Activated T-cell treated with anti-CD3 and anti-CD28 coated beads, Interleukin-2, amount 50 U/mL, for 1 hour (primary cell): Measurements from ENCODE around the gene PRKN.

ENCODE experiments used
- DNase-seq: peaks from one replicate; pipeline ENCODE4 v3.0.0-alpha.2; 2020

PRKN gene

DNA sequence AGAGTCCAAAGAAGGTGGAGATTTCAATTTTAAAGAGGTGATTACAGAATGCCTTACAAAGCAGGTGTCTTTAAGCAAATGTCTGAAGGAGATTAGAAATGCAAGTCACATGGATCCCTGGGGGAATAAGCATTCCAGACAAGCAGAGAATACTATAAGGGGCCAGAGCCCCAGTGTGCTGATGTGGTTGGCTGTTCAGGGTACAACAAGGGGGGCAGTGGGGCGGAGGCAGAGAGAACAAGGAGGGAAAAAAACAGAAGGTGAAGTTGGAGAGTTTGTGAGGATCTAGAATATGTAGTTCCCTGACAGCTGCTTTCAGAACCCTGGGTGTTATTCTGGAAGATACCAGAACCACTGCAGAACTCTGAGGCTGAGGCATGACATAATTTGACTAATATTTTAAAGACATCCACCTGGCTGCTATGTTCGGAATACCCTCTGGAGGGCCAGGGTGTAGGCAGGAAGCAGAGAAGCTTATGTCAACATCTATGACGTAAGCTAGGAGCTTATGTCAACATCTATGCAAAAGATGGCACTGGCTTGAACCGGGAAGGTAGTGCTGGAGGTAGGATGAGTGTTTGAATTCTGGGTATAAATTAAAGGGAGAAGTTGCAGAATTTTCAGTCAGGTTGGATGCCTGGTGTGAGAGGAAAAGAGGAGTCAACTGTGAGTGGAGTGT is 1177.5 kb downstream of the PRKN start:
- no peak for DNase-seq

DNA sequence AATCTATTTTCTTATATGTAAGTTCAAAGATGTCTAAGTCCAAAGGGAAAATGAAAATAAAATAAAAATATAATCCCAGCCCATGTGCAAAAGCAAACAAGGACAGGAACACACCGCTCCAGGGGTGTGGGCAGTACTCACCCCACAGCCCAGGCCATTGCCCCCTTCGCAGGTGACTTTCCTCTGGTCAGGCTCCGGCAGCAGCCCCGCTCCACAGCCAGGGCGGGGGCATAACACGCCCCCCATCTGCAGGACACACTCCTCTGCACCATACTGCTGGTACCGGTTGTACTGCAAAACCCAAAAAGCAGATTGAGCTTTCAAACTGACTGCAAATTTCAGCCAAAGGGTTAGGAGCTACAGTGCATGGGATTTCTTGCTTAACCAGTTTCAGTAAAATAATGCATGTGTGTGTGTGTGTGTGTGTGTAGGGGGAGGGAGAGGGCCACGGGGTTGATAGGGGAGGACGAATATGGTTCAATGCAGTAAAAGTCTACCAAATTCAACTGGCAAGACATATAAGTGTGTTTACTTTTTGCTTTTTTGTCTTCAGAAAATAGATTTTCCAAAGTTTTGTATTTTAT is 1178.8 kb downstream of the PRKN start:
- no peak for DNase-seq

DNA sequence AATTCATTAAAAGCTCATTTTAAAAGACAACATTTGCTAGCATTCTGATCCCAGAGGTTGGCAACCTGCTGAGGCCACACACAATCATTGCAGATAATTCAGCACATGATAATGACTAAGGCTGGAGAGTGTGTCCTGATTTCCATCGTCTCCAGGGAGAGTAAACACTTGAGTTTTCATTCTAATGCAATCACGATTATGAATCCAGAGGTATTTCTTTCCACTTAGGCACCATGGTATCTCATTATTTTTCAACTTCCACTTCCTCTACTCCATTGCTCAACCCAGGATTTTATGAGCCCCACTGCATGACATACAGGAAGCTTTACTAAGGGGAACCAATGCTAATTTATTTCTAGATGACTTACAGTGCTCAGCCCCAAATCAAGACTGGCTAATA is 1179.9 kb downstream of the PRKN start:
- no peak for DNase-seq

DNA sequence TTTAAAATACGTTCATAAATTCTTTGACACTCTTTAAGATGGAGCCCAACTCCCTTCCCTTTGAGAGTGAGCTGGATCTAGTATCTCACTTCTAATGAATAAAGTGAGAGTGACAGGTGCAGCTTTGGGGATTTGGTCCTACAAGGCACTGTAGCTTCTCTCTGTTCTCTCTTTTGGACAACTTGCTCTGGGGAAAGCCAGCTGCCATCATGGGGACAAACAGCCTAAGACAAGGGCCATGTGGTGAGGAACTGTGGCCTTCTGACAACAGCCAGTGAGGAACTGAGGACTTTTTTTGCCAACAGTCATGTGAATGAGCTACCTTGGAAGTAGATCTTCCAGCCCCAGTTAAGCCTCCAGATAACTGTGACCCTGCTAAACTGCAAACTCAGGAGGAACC is 1180.9 kb downstream of the PRKN start:
- DNase-seq: no peak

DNA sequence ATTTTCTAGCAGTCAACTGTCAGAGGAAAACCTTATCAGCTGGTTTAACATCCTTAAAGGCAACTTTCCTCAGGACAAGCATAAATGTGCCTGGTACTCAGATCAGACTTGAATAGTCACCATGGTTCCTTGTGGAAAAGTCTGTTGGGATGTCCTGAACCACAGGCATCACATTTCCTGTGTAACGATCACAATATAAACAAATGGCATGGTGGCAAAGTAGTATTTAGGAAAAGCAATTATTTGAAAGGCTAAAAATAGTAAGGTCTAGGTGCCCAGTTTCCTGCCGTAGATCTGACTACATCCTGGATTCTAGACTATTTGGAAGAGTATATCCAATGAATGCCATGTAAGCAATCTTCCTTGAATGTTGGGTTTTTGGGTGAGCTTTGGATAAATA is 1181.8 kb downstream of the PRKN start:
- no peak for DNase-seq

DNA sequence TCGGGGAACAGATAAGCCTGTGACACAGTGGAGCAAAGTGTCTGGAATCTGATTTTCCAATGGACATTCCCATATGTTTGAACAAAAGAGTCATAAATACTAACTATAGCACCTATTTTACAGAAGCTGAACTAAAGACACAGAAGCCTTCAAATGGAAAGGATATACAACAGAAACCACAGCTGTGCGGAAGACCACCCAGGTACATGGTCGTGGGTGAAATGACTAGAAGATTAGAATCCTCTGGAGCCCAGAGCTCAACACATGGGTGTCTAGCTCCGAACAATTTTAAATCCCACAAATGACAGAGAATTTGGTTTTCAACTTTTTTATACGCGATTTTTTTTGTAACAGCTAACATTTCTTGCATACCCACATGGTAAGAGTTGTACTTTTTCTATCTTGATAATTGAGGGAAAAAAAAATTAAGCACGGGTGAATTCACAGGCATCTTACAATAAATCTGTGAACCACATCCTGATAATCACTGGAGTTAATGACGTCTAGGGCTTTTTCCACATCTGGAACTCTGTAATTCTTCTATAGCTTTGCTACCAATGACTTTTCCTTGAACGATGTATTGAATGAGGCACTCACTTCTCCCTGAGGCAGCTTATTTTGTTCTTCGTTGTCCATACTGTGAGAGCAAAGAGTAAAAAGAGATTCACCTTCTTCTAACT is 1182.6 kb downstream of the PRKN start:
- DNase-seq: no peak

DNA sequence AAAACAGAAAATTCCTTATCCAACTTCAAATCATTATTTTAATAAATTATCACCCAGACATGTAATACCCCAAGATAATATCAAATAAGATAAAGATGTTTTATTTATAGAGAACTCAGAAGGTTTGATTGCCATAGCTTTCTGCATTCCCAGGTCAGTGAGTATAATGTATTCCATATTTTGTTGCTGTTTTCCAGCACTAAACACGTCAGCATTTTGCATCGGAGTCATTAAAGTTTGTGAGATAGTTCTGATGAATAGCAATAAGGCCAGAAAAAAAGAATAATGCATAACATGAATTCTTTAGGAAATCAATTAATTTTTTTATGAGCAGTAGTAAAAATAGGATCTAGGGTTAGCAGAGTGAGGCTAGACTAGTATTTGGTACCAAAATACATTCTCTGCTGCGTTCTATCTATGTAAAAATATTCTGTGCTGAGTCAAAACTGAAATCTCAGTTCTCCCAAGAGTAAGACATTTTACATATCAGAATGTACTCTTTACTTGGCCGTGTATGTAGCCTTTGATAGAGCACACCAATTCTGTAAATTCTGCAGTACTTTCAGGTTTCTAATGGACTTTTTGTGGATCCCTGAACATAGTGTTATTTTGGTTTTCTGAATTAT is 1183.8 kb downstream of the PRKN start:
- no peak for DNase-seq

DNA sequence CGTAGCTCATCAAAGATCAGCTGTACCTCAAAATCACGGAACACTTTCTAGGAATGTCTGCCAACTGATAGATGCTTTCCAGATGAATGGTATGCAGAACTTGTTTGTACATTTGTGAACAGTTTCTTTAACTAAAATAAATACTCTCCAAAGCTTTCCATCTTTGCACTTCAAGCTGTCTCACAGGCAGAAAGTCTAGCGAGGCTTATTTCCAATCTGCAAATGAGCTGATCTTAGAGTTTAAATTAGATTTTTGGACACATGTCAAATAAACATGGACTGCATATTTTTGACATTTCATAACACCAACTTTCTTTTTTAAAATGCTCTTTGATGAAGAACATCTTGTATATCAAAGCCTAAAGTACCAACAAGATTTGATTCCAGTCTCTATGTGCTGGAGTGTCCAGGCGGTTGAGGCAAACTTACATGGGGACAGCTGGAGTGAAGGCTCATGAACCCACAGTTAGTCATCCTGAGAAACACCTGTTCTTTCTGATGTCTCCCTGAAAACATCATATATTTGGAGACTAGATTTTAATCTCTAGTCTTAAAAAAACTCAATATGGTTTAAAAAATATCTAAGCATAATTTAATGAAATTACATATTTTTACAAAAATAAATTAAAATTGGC is 1185.1 kb downstream of the PRKN start:
- DNase-seq: no peak

DNA sequence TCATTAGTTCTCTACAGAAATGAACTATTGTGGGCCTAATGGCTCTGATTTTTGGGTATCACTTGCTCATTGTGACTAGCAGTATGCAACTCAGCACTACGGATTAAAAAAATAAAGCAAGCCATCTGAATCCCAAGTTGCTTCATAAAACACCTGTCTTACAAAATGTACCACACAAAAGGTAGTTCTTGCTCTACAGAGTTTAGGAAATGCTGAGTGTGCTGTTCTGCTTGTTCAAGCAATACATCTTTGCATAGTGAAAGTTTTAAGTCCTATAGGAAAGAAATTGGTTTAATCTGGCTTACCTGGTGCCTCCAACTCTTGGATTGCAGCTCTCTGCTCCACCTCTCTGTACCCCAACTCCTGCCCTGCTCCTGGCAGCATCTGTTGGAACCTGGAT is 1187.0 kb downstream of the PRKN start:
- DNase-seq: no peak

DNA sequence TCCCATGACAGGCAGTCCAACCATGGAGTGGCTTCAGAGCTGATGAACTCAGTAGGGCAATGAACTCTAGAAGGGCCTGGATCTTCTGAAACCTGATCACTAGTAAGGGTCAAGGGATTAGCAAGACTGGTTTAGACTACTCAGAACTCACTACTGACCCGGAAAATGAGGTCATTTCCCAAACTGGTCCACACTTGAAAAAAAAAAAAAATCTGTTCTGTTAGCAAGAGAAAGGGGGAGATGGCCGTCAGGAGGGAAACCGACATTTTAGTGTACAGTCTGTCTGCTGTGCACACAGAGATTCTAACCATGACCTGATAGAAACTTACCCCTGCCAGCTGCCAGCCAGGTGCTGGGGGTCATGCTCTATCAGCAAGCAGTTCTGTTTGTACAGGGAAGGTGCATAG is 1191.3 kb downstream of the PRKN start:
- DNase-seq: no peak

DNA sequence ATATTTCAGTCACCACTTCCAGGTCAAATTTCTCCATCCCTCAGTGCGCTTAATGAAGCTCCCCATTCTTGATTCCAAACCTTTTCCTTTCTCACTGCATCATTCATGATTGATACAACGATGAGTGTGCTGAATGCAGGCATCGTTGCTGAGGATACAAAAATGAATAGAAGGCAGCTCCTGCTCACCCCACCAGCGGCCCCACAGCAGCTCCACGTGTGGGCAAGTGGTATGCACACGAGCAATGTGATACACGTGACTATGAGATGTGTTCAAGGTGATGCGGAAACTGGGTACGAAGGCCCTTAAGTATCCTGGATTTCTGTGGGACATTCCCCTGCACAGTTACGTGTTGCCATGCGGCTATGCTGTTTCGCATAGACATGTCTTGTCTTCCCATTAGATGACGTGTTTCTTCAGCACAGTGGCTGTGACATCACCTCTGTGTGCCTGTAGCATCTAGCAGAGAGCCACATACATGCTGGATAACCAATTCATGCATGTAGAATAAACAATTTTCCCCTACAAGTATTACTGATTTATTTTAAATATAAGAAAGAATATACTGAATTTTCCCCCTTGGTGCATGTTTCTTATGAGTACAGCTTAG is 1193.2 kb downstream of the PRKN start:
- no peak for DNase-seq

DNA sequence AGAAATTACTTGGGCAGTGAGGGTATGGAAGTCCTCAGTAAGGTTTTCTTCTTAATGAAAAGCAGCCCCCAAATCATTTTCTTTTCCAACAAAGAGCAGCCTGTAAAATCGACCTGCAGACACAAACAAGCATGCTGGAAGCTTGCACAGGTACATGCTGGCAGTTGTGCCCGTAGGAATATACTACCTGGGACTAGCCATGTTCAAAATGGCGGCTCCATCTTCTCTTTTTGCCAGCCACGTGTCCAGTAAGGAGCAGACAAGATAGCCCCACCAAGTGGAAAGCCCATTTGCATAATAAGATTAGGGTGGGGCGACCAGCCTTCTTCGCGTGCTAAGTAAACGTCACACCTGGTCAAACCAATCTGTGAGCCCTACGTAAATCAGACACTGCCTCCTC is 1194.3 kb downstream of the PRKN start:
- no peak for DNase-seq

DNA sequence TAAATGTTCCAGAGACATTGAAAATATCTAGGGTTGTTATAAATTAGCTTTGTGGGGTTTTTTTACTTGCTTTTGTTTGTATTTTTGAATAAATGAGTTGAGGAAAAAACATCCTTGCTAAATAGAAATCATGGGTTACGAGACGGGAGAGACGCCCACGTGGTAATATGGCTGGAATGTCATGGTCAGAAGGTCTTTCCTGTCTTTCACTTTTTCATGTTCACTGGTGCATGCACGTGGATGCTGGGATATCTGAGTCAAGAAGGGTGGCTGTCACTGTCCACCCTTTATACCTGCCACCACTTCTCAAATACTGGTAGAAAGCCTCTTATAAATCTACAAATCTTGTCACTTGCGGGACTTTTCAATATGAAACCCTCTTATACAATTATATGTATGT is 1195.0 kb downstream of the PRKN start:
- no peak for DNase-seq

DNA sequence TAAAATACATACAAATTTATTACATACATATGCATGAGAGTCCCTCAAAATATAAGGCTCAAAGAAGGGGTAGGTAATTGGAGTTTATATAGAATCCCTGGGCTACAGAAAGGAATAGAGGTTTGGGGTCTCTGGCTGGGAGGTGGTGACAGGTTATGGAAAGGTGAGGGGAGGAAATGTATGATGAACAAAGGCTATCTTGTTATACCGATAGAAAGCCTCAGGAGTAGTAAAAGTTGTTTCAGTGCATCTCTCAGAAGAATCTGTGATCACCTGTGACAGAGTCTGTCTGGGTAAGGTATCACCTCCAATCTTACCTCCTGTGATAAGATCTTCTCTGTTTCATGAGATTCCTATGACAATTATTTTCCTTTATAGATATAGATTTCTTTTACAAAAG is 1200.8 kb downstream of the PRKN start:
- DNase-seq: no peak

DNA sequence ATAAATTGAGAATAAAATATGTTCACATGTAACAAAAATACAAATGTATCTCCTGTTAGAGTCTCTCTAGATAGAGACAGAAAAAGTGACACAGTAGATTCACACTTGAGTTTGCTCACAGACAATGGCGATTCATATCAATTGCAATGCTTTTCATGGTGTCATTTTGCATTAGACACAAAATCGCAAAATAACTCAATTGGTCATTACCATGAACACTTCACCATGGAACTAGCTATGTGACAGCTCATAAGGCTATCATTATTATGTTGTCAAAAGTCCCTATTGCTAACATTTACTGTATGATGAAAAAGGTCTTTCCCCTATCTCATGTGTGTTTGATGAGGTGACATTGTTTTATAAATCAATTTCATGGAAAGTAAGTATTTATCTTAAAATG is 1204.2 kb downstream of the PRKN start:
- DNase-seq: no peak

DNA sequence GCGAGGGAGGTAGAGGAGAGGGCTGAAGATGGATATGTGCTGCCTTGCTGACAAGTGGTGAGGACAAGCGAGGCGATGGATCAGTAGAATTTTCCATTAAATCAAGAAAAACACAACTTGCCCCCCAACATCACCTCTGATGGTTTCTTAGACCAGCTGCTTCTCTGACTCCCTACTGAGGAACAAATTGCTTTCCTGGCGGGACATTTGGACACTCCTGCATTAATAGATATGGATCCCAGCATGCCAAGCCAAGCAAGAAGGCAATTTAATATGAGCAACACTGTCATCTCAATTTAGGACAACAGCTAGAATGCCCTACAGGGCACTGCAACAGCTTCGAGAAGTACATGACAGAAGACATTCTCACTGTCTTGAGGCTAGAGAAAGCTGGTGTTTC is 1205.3 kb downstream of the PRKN start:
- DNase-seq: no peak

DNA sequence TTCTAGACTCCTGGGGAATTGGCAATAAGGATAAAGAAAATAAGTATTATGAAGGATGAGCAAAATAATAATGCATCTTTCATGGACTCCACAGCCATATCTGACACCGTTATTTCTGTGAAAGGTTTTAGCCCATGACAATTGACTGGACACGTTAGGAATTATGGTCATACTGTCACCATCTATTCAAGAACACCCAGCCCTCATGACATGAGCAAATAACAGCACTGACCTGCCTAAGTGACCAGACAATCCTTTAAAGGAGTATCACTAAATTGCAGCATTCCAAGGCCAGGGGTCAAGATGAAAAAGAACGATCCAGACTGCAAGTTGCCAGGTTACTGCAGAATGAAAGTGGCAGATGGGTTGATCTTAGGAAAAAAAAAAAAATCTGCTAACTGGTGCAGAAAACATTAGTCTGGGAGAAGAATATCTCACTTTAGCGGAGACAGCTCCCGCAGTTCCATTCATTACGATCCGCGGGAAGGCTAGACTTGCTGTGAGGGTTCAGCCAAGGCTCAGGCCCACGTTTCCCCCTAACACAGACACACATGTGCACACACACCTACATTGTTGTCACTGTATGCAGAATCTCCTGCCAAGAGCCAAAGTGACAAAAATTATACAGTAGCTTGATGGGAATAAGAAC is 1216.0 kb downstream of the PRKN start:
- DNase-seq: no peak

DNA sequence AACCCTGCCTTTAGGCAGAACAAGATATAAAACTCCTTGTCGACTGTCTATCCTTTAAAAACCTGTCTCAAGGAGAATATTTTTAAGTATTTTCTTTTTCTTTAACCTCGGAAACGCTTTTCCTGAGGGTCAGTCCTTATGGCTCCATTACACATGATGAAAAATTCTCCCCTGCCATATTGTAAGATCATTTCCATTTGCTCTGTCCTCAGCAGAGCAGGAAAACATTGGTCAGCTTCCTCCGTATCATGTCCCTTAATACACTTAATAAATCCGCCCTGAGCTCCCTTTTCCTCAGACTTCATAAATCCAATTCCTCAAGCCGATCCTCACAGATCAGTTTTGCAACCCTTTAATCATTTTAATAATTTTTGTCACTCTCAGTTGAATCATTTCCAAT is 1219.2 kb downstream of the PRKN start:
- no peak for DNase-seq

DNA sequence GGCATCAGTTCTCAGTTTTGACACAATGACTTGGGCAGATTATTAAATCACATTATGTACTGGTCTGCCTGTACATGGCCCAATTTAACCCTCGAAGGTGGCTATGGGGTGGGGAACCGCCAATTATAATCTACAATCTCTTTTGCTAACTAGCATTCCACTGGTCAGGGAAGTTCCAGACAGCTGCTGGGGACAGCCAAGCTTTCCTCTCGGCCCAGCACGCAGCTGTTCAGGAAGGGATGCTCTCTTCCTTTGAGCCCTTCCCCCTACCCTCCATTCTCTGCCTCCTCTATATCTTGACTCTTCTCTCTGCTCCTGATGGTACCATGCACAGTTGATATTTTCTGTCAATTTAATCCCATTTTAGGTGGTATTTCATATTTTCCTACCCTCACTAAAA is 1220.2 kb downstream of the PRKN start:
- DNase-seq: no peak

DNA sequence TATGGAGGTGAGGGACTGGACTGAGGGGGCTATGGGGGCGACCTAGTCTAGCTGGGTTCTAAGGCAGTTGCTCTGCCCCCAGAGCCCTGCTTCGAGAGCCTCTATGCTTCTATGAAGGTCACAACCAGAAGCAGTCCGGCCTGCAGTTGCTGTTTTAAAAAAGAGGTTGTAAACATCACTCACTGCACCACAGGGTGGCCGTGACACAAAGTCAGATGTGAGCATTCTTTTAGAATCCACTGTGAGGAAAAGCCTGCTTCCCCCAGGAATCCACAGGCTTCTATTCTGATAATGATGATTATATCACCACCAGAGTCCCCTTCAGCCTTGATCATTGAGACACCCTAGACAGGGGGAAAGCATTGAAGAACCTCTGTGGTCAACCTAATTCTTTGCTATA is 1224.0 kb downstream of the PRKN start:
- DNase-seq: no peak

DNA sequence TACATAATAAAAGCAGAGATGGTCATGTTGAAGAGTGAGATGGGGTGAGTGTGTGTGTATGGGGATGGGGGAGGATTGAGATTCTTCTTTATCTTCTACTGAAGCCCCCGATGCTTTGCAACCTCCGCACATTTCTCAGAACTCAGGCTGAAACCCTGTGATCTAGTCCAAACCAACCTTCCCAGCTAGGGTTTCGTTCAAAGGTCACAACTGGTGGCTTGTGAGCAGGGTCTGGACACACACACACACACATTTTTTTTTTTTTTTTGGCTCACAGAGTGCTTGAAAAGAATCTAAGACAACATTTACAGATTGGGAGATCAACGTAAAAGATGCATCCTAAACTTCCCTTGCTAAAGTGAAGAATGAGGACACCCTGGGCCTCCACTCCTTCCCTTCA is 1228.7 kb downstream of the PRKN start:
- DNase-seq: no peak

DNA sequence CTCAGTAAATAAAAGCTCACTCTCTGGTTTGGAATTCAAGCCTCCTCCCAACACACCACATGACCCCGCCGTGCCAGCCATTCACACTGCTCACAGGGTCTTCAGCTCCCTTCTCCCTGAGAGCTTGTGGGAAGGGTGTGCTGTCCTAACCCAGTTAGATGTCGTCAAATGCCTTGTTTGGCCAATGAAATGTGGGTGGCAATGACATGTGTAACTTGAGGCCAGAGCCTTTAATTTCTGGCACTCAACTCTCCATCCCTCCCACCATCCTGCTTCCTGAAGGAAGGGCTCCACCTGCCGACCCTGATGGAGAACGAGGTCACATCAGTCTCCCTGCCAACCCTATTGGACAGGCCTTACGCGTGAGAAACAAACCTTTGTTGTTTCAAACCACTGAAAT is 1229.2 kb downstream of the PRKN start:
- DNase-seq: no peak

DNA sequence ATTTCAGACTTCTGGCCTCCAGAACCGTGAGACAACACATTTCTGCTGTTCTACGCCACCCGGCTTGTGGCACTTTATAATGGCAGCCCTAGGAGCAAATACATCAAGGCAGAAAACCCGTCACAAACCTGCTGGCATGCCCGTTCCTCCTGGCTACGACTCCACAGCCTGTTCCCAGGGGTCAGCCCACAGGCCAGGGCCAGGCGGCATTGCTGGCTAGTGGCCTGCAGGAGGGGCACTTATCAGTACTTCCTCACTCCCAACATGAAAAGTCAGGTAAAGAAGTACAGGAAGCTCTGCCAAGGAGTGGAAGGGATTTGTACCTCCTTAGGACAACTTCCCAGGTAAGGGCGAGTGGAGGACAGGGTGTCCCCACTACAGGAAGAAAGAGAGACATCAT is 1230.6 kb downstream of the PRKN start:
- DNase-seq: no peak
